ENCODE results near the gene PPP5C. TPM values are rescaled to one million over a fixed set of nuclear protein-coding genes. Genes with fewer than 3 reads are reported as not detected.

Gene PPP5C
- total RNA-seq, 2 experiments from 2014 or later: 105 to 118 TPM

DNA sequence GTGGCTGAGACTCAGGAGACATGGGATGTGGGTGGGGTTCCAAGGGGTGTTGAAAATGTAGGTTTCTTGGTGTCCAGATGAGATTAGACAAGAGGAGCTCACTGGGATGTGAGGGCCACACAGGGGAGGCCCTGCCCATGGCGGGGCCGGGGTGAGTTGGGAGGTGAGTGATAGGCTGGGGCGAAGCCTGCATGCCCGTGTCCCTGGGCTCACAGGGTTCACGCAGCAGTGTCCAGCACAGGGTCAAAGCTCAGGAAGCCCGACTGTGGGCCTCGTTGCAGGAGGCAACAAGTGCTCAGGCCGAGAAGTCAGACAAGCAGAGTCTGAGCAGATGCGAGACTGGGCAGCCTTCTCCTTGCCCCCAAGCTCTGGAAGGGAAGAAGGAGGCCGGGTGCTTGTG is 39.3 kb downstream of the PPP5C start:
- H3K4me3 ChIP-seq (ENCODE audit: low read depth, low read length, poor library complexity, severe bottlenecking): no peak overlapping the region
- no peaks in the 10 kb centered on the region for H4K20me1 ChIP-seq (ENCODE audit: insufficient read depth, low read length)
- H3K79me2 ChIP-seq (ENCODE audit: insufficient read depth, low read depth, low read length): peaks cover 4% of the 10 kb centered on the region; the same call in 1 of the 2 replicates
- BruUV-seq (replicated peaks): no TSS peak
- POLR2A ChIA-PET: no interaction called here
- H3K4me1 ChIP-seq (ENCODE audit: insufficient read depth, low read length, poor library complexity, severe bottlenecking): no peaks in the 10 kb centered on the region
- H3K36me3 ChIP-seq (ENCODE audit: insufficient read depth, low read length): peaks cover 96% of the 10 kb centered on the region
- H3K4me2 ChIP-seq (ENCODE audit: low read length): no peak overlapping the region
- no peak overlapping the region for H3K27ac ChIP-seq (ENCODE audit: low read depth, low read length, poor library complexity, severe bottlenecking)
- intact Hi-C loops (cut with micrococcal nuclease; ENCODE audit: unreplicated experiment): no loop called here
- H3K9me3 ChIP-seq (ENCODE audit: low read length): no peaks in the 10 kb centered on the region
- no peak for DNase-seq (ENCODE audit: low spot score)
- H2AFZ ChIP-seq (ENCODE audit: low read length): no peak overlapping the region
- no peaks in the 10 kb centered on the region for H3K9me2 ChIP-seq (ENCODE audit: insufficient read depth, low read length)
- CTCF ChIA-PET (ENCODE audit: unreplicated experiment): no interaction called here
- TF ChIP-seq, protein P1, sequence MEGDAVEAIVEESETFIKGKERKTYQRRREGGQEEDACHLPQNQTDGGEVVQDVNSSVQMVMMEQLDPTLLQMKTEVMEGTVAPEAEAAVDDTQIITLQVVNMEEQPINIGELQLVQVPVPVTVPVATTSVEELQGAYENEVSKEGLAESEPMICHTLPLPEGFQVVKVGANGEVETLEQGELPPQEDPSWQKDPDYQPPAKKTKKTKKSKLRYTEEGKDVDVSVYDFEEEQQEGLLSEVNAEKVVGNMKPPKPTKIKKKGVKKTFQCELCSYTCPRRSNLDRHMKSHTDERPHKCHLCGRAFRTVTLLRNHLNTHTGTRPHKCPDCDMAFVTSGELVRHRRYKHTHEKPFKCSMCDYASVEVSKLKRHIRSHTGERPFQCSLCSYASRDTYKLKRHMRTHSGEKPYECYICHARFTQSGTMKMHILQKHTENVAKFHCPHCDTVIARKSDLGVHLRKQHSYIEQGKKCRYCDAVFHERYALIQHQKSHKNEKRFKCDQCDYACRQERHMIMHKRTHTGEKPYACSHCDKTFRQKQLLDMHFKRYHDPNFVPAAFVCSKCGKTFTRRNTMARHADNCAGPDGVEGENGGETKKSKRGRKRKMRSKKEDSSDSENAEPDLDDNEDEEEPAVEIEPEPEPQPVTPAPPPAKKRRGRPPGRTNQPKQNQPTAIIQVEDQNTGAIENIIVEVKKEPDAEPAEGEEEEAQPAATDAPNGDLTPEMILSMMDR (conservative IDR thresholded peaks at IDR 0.05; ENCODE audit: low read length): no peak
- no peak for TF ChIP-seq EZH2phosphoT487 (IDR thresholded peaks at IDR 0.05; ENCODE audit: borderline replicate concordance, low read depth, low read length)

DNA sequence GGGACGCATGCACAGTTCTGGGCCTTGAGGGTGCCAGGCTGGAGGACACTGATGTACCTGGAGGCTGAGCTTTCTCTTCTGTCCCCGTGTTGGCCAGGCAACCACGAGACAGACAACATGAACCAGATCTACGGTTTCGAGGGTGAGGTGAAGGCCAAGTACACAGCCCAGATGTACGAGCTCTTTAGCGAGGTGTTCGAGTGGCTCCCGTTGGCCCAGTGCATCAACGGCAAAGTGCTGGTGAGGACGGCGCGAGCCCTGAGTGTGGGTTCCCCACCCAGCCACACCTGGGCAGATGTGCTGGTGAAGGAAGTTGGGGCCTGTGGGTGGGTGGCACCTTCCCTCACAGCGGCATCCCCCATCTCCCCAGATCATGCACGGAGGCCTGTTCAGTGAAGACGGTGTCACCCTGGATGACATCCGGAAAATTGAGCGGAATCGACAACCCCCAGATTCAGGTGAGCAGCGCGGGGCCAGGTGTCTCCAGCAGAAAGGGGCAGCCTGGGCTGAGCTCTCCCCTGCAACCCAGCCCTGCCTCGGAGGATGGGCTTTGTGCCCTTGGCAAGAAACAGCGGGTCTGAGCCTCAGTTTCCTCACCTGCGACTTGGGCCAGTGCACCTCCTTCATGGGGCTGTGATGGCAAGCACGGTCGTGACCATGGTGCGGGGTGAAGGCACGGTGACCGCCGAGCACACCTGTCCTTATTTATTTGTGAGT is 40.3 kb downstream of the PPP5C start:
- Histone ChIP-seq H4K20me1 (ENCODE audit: insufficient read depth, low read length) (no peaks in the 10 kb centered on the region), H3K9me2 (ENCODE audit: insufficient read depth, low read length) (no peaks in the 10 kb centered on the region), H3K4me2 (ENCODE audit: low read length) (no peak overlapping the region), H3K79me2 (ENCODE audit: insufficient read depth, low read depth, low read length) (no peaks in the 10 kb centered on the region), H3K36me3 (ENCODE audit: insufficient read depth, low read length) (peaks cover 94% of the 10 kb centered on the region), H2AFZ (ENCODE audit: low read length) (no peak overlapping the region), H3K4me3 (ENCODE audit: low read depth, low read length, poor library complexity, severe bottlenecking) (no peak overlapping the region), H3K9me3 (ENCODE audit: low read length) (no peaks in the 10 kb centered on the region), H3K4me1 (ENCODE audit: insufficient read depth, low read length, poor library complexity, severe bottlenecking) (no peaks in the 10 kb centered on the region), H3K27ac (ENCODE audit: low read depth, low read length, poor library complexity, severe bottlenecking) (no peak overlapping the region)
- TF ChIP-seq EZH2phosphoT487 (IDR thresholded peaks at IDR 0.05; ENCODE audit: borderline replicate concordance, low read depth, low read length): no peak
- TF ChIP-seq, protein P1 (conservative IDR thresholded peaks at IDR 0.05; ENCODE audit: low read length): no peak
- CTCF ChIA-PET (ENCODE audit: unreplicated experiment): no interaction called here
- DNase-seq (ENCODE audit: low spot score): no peak
- POLR2A ChIA-PET: no interaction called here
- intact Hi-C loops (cut with micrococcal nuclease; ENCODE audit: unreplicated experiment): no loop called here
- no TSS peak for BruUV-seq (replicated peaks)

DNA sequence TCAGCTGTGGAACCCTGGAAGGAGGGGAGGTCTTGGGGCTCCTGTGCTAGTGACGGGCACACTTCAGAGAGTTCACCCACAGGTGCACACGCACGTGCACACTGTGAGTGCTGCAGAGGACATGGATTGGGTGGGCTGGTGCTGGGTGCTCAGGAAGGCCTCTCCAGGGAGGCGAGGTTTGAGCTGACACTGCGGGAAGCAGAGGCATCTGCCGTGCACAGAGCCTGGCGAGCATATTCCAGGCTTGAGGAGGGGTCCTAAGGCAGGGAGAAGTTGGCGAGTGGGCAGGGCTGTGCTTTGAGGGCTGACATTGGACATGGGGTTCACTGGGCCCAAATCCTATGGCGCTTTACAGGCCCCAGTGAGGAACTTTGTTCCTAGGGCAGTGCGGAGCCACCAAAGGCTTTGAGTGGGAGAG is 40.8 kb downstream of the PPP5C start:
- no peaks in the 10 kb centered on the region for H3K9me3 ChIP-seq (ENCODE audit: low read length)
- no TSS peak for BruUV-seq (replicated peaks)
- H4K20me1 ChIP-seq (ENCODE audit: insufficient read depth, low read length): no peaks in the 10 kb centered on the region
- H3K79me2 ChIP-seq (ENCODE audit: insufficient read depth, low read depth, low read length): no peaks in the 10 kb centered on the region
- TF ChIP-seq, protein P1 (conservative IDR thresholded peaks at IDR 0.05; ENCODE audit: low read length): no peak
- TF ChIP-seq EZH2phosphoT487 (IDR thresholded peaks at IDR 0.05; ENCODE audit: borderline replicate concordance, low read depth, low read length): no peak
- intact Hi-C loops (cut with micrococcal nuclease; ENCODE audit: unreplicated experiment): no loop called here
- no peaks in the 10 kb centered on the region for H3K9me2 ChIP-seq (ENCODE audit: insufficient read depth, low read length)
- POLR2A ChIA-PET: no interaction called here
- CTCF ChIA-PET (ENCODE audit: unreplicated experiment): no interaction called here
- H3K4me3 ChIP-seq (ENCODE audit: low read depth, low read length, poor library complexity, severe bottlenecking): no peak overlapping the region
- H3K4me1 ChIP-seq (ENCODE audit: insufficient read depth, low read length, poor library complexity, severe bottlenecking): no peaks in the 10 kb centered on the region
- H3K4me2 ChIP-seq (ENCODE audit: low read length): no peak overlapping the region
- H3K27ac ChIP-seq (ENCODE audit: low read depth, low read length, poor library complexity, severe bottlenecking): no peak overlapping the region
- peaks cover 93% of the 10 kb centered on the region for H3K36me3 ChIP-seq (ENCODE audit: insufficient read depth, low read length)
- no peak for DNase-seq (ENCODE audit: low spot score)
- H2AFZ ChIP-seq (ENCODE audit: low read length): no peak overlapping the region

Data from OCI-LY7 (cell line).